HCEC 1CT (cell line): Measurements from ENCODE around the gene SPINT4.
A peak's percentile ranks its signal among the peaks of the same experiment; 100 is the strongest.

Experiments
- DNase-seq: peaks from one replicate; pipeline ENCODE4 v3.0.0-alpha.2; 2017

The SPINT4 gene

DNA sequence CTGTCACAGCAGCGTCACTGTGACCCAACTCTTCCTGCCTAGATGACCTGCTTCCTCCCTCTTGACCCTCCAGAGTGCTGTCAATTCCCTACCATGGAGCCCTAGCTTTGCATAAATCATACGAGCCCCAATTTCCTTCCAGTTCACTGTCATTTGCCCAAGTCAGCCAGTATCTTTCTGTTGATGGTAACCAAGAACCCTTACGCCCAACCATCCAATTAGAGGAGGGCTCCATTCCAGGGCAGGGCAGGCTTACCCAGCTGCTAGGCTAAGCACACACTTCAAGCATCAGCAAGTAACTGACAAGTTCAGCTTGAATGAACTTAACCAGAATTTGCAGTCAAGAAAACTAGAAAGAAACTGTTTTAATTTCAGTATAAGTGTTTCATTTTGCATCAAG, 43.8 kb downstream of the SPINT4 start:
- no peak for DNase-seq

DNA sequence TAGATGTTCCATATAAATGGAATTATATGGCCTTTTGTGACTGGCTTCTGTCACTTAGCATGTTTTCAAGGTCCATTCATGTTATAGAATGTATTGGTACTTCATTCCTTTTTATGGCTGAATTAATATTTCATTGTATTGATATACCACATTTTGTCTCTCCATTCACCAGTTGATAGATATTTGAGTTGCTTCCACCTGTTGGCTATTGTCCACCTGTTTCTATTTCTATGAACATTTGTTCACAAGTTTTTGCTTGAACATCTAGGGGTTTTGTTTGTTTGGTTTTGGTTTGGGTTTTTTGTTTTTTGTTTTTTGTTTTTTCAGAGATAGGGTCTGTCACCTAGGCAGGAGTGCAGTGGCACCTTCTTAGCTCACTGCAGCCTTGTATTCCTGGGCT, 46.3 kb downstream of the SPINT4 start:
- DNase-seq: no peak

DNA sequence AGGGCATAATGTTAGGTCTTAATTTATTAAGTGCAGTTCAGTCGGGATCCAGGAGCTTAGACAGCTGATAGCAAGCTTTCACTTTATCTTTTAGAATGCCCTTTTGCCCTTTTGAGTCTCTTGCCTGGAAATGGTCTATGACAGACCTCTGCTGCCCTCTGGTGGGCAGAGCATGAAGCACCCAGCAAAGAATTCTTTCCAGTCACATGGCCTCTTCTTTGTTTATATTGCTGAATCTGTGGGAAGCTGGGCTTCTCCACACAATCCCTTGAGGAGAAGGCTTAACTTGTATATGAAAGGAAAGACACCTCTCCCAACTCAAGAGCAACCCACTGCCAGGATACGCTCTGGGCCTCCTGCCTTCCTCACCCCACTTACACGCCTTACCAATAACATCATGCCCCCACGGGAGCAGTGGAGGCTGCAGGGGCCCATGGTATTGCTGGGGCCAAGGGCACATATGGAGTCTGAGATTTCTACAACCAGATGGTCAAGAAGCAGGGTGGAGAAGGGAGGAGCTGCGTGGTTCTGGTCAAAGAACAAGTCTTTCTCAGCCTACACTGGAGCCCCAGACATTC, 49.1 kb downstream of the SPINT4 start:
- DNase-seq: peak; percentile 65

GRCh38 chr20:45772693-45773092, 50.5 kb downstream of the SPINT4 start:
- DNase-seq: no peak

DNA sequence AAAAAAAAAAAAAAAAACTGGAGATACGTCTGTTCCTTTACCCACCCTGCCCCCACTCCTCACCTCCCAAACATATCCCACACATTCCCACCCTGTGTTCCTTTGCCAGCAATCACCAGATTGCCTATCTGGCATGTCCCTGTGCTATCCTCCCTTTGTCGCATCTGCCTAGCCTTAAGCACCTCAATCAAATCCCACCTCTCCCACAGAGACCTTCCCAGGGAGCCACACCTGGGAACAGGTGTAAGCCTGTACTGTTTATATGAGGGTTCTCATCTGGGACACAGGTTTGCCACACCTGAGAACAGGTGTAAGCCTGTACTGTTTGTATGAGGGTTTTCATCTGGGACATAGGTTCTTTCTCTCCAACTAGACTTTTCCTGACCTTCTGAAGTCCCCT, 52.8 kb downstream of the SPINT4 start:
- DNase-seq: no peak

GRCh38 chr20:45775411-45775810, 53.3 kb downstream of the SPINT4 start:
- DNase-seq: no peak
